Ishikawa (cell line): Measurements from ENCODE around the gene GABRR3.

Source experiments
- CEBPB ChIP-seq: IDR thresholded peaks from 2 replicates; pipeline ENCODE4 v1.6.1; 2012
- CREB1 ChIP-seq: IDR thresholded peaks from 2 replicates; pipeline ENCODE4 v1.6.1; 2012; ENCODE audit warnings: low read depth
- EGR1 ChIP-seq: IDR thresholded peaks from 2 replicates; pipeline ENCODE4 v1.6.1; 2012
- EP300 ChIP-seq: IDR thresholded peaks from 2 replicates; pipeline ENCODE4 v1.6.1; 2012; ENCODE audit warnings: borderline replicate concordance
- FOXM1 ChIP-seq: IDR thresholded peaks from 2 replicates; pipeline ENCODE4 v1.6.1; 2012; ENCODE audit warnings: low read depth, borderline replicate concordance
- NFIC ChIP-seq: IDR thresholded peaks from 2 replicates; pipeline ENCODE4 v1.6.1; 2012
- RAD21 ChIP-seq: IDR thresholded peaks from 2 replicates; pipeline ENCODE4 v1.6.1; 2012; ENCODE audit warnings: low read depth
- TAF1 ChIP-seq: IDR thresholded peaks from 2 replicates; pipeline ENCODE4 v1.6.1; 2012; ENCODE audit warnings: low read depth, mild to moderate bottlenecking
- TCF12 ChIP-seq: IDR thresholded peaks from 2 replicates; pipeline ENCODE4 v1.6.1; 2012; ENCODE audit warnings: low read depth
- TEAD4 ChIP-seq: IDR thresholded peaks from 2 replicates; pipeline ENCODE4 v1.6.1; 2012
- USF1 ChIP-seq: IDR thresholded peaks from 2 replicates; pipeline ENCODE4 v1.6.1; 2012
- YY1 ChIP-seq: IDR thresholded peaks from 2 replicates; pipeline ENCODE4 v1.6.1; 2012; ENCODE audit warnings: low read depth
- ZBTB7A ChIP-seq: IDR thresholded peaks from 2 replicates; pipeline ENCODE4 v1.6.1; 2012; ENCODE audit warnings: low read depth
- TF ChIP-seq, protein P1 (sequence below): IDR thresholded peaks from 2 replicates; pipeline ENCODE4 v1.6.1; 2012
- TF ChIP-seq, protein P2 (sequence below): IDR thresholded peaks from 2 replicates; pipeline ENCODE4 v1.6.1; 2012; ENCODE audit warnings: low read depth, mild to moderate bottlenecking

The GABRR3 gene

GRCh38 chr3:98005438-98005837, 29.7 kb downstream of the GABRR3 start:
- TF ChIP-seq ZBTB7A = no peak
- TF ChIP-seq, protein P1, sequence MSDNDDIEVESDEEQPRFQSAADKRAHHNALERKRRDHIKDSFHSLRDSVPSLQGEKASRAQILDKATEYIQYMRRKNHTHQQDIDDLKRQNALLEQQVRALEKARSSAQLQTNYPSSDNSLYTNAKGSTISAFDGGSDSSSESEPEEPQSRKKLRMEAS = no peak
- no peak for TF ChIP-seq USF1
- no peak for TF ChIP-seq EGR1
- TF ChIP-seq FOXM1 = no peak
- no peak for TF ChIP-seq TAF1
- TF ChIP-seq TCF12 = no peak
- TF ChIP-seq CEBPB = no peak
- no peak for TF ChIP-seq RAD21
- no peak for TF ChIP-seq EP300
- no peak for TF ChIP-seq CREB1
- no peak for TF ChIP-seq YY1
- TF ChIP-seq TEAD4 = no peak
- TF ChIP-seq, protein P2, sequence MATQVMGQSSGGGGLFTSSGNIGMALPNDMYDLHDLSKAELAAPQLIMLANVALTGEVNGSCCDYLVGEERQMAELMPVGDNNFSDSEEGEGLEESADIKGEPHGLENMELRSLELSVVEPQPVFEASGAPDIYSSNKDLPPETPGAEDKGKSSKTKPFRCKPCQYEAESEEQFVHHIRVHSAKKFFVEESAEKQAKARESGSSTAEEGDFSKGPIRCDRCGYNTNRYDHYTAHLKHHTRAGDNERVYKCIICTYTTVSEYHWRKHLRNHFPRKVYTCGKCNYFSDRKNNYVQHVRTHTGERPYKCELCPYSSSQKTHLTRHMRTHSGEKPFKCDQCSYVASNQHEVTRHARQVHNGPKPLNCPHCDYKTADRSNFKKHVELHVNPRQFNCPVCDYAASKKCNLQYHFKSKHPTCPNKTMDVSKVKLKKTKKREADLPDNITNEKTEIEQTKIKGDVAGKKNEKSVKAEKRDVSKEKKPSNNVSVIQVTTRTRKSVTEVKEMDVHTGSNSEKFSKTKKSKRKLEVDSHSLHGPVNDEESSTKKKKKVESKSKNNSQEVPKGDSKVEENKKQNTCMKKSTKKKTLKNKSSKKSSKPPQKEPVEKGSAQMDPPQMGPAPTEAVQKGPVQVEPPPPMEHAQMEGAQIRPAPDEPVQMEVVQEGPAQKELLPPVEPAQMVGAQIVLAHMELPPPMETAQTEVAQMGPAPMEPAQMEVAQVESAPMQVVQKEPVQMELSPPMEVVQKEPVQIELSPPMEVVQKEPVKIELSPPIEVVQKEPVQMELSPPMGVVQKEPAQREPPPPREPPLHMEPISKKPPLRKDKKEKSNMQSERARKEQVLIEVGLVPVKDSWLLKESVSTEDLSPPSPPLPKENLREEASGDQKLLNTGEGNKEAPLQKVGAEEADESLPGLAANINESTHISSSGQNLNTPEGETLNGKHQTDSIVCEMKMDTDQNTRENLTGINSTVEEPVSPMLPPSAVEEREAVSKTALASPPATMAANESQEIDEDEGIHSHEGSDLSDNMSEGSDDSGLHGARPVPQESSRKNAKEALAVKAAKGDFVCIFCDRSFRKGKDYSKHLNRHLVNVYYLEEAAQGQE = no peak
- no peak for TF ChIP-seq NFIC

GRCh38 chr3:98004721-98005120, 30.4 kb downstream of the GABRR3 start:
- TF ChIP-seq CEBPB = no peak
- TF ChIP-seq NFIC = no peak
- no peak for TF ChIP-seq CREB1
- TF ChIP-seq RAD21 = no peak
- TF ChIP-seq ZBTB7A = no peak
- TF ChIP-seq TEAD4 = no peak
- no peak for TF ChIP-seq TCF12
- no peak for TF ChIP-seq TAF1

DNA sequence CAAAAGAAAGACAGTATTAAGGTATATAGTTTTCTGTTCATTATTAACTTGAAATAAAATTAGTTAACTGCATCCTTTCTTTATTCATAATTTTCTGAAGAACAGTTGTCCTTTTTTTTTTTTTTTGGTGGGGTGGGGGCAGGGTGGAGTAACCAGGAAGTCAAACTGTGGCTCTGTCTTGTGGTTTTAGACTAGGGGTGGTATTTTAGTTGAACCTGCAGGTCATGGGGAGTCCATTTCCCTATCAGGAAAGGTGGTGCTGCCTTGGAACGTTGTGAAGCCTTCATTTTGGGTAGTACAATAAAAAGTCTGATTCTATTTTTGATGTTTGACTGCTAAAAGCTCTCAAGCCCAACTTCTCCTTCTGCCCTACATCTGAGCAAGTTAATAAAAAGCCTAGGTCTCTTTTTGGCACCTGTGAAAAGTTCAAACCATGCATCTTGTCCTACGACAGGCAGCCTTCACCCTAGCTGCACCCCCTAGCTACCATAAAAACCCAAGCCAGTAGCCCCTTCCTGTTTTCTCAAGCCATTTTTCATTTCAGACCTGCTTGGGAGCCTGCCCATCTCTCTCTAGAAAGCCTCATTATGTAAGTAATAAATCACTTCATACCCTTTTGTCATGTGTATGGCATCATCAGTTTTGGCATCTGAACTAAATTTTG, 31.7 kb downstream of the GABRR3 start:
- TF ChIP-seq TAF1 (no peak), EP300 (no peak), TCF12 (no peak), RAD21 (no peak), YY1 (no peak), EGR1 (no peak), NFIC (no peak), CREB1 (no peak), TEAD4 (no peak), ZBTB7A (no peak), FOXM1 (no peak), CEBPB (no peak), USF1 (no peak)
- TF ChIP-seq, protein P2 = no peak
- TF ChIP-seq, protein P1 = no peak

DNA sequence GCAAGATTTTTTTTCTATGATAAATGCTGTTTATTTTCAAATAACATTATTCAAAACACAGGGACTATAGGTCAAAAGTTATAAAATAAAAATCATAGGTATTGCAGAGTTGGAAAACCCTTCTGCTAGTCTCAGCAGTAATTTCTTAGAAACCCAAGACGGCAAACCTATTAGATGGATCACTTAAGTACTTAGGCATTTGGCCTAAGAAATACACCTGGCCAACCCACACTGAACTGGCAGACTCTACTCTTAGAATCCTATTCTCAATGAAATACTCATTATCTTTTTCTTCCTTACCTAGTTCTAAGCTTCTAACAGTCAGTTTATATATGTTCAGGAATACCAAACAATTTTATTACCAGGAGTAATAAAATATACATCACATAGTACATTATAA, 32.4 kb downstream of the GABRR3 start:
- no peak for TF ChIP-seq EGR1
- TF ChIP-seq, protein P1 = no peak
- TF ChIP-seq YY1 = no peak
- no peak for TF ChIP-seq CEBPB
- no peak for TF ChIP-seq EP300
- TF ChIP-seq USF1 = no peak
- no peak for TF ChIP-seq ZBTB7A

GRCh38 chr3:97999994-98000393, 35.1 kb downstream of the GABRR3 start:
- TF ChIP-seq ZBTB7A = no peak
- TF ChIP-seq CREB1 = no peak
- TF ChIP-seq TAF1 = no peak
- no peak for TF ChIP-seq FOXM1
- TF ChIP-seq EP300 = no peak
- TF ChIP-seq NFIC = no peak
- TF ChIP-seq CEBPB = no peak
- TF ChIP-seq, protein P1 = no peak
- no peak for TF ChIP-seq EGR1
- no peak for TF ChIP-seq TCF12
- TF ChIP-seq, protein P2 = no peak
- TF ChIP-seq USF1 = no peak
- TF ChIP-seq TEAD4 = no peak
- TF ChIP-seq YY1 = no peak
- TF ChIP-seq RAD21 = no peak
